ENCODE results near the gene CNTNAP5.
A peak's percentile ranks its signal among the peaks of the same experiment; 100 is the strongest.

DNA sequence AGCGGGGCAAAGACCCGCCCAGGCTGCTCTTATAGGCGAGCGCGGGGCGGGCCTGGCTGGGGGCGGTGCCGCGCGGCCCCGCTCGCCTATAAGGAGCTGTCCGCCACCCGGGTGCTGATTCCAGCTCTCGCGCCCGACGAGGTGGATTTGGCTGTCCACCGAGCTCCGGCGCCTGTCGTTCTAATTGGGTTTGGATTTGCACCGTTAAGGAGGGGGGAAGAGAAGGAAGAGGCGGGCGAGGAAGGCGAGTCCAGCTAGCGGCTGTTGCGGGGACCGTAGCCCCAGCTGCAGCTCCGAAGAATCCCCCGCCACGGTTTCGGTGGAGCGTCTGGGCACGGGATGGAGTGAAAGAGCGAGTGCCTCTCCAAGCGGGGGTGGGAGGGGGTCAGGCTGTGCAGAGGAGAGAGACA, at the start of gene CNTNAP5:
- peak; percentile 40 for TF ChIP-seq SUZ12 (IDR thresholded peaks at IDR 0.05; ENCODE audit: extremely low read depth, insufficient read depth, insufficient read length)
- no peak for TF ChIP-seq ZNF274 (IDR thresholded peaks at IDR 0.05; ENCODE audit: low read depth, low read length)
- TF ChIP-seq YY1 (IDR thresholded peaks at IDR 0.05; ENCODE audit: insufficient read depth, insufficient read length): no peak
